Bone marrow (tissue), 2 donors: ENCODE measurements around the gene IFNA16.
"Not testable (repeated sequence)": the region's sequence is repeated elsewhere in the genome, so short reads cannot be mapped to it uniquely, and the experiment has no call there.

Experiments
- DNase-seq, 2 donors: peaks; one replicate each; lab custom pipeline; 2025; lab: John Stamatoyannopoulos, UW

IFNA16 gene

DNA sequence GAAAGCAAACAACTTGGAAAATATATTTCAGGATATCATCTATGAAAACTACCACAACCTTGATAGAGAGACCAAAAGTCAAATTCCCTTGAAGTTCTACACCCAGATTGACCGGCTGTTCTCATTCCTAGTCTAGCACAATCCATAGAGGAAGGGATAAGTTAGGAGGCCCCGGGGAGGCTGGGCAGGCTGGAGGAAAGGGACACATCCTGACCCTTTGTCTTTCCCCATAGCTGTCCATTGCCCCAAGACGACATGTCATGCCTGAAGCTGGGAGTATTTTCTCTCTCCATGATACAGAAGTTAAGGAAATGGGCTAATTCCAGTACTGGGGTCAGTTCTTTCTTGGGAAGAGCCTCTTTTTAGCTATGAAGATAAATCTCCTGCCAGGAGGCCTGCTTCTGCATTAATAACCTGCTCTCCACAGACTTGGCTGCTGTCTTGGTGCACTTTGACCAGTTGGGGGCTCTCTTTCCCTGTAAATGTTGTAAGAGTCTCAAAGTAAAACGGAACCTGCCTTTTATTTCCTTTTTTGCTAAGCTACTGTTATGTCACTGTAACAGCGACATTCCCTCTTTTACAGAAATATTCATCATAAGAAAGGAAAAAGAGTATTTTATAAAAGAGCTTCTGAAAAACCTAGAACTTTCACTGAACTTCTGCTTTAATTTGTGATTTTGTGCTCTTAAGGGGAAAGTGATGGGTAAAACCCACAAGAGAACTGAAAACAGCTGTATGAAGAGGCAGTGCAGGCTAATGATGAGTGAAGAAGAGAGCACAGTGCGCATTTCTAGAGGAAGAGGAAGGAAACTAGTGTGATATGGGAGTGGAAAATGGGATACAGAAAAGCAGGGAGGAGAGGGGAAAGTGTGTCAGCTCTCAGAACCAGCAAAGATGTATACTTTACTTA, 22.0 kb downstream of the IFNA16 start:
- peak in 1 of 2 donors; percentile 54 for DNase-seq

DNA sequence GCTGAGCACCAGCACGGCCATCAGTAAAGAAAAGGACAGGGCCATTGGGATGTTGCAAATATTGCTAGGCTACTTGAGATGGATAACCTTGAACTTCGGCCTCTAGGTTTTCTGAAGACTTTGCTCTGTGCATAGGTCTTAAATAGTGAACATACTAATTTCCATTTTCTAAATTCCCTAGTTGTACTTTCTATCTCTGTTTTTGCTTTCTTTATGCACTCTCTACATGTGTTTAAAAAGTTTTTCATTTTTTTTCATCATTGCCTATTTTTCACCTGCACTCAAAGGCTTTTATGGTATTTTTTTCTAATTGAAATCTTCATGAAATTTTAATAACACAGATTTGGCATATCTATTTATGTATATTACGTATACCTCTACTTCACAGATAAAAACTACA, 29.6 kb downstream of the IFNA16 start, which contains the start of gene IFNA4:
Gene IFNA4, minus strand, starts transcription at position 101 of the 400 bp plus-strand sequence. Its CDS starts 56 bp downstream, at position 45.
- DNase-seq: not testable (repeated sequence)

DNA sequence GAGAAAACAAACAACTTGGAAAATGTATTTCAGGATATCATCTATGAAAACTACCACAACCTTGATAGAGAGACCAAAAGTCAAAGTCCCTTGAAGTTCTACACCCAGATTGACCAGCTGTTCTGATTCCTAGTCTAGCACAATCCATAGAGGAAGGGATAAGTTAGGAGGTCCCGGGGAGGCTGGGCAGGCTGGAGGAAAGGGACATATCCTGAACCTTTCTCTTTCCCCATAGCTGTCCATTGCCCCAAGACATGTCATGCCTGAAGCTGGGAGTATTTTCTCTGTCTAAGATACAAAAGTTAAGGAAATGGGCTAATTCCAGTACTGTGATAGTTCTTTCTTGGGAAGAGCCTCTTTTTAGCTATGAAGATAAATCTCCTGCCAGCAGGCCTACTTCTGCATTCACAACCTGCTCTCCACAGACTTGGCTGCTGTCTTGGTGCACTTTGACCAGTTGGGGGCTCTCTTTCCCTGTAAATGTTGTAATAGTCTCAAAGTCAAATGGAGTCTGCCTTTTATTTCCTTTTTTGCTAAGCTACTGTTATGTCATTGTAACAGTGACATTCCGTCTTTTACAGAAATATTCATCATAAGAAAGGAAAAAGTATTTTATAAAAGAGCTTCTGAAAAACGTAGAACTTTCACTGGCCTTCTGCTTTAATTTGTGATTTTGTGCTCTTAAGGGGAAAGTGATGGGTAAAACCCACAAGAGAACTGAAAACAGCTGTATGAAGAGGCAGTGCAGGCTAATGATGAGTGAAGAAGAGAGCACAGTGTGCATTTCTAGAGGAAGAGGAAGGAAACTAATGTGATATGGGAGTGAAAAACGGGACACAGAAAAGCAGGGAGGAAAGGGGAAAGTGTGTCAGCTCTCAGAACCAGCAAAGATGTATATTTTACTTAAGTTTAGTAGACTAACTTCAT, 34.0 kb downstream of the IFNA16 start:
- DNase-seq: peak in 1 of 2 donors; percentile 61

DNA sequence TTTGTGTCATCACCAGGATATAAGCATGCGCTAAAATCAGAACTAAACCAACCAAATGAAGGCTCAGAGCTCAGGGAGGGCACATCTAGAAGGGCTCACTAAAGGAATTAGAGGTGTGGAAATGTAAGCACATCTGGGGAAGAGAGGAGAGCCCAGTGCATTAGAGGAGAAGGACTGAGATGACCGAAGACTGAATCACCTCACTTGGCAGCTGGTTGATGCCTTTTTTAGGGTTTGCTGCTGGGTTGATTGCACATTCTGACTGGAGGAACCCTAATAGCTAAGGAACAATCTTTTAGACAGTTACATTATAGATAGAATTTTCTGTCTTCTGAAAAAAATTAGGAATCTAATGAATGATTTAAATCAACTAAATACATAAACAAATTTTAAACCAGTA, 42.4 kb downstream of the IFNA16 start:
- no peak for DNase-seq

DNA sequence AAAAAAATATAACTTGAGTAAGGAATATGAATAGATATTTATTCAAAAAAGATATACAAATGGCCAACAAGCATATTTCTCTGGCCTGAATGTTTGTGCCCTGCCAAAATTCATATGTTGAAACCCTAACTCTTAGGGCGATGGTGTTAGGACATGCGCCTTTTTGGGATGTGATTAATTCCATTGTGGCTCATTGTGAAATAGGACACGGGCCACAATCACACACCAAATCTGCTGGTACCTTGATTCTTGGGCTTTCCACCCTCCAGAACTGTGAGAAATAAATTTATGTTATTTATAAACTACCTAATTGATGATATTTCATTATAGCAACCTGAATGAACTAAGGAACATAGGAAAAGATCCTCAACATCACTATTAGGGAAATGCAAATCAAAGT, 45.0 kb downstream of the IFNA16 start:
- no peak for DNase-seq

DNA sequence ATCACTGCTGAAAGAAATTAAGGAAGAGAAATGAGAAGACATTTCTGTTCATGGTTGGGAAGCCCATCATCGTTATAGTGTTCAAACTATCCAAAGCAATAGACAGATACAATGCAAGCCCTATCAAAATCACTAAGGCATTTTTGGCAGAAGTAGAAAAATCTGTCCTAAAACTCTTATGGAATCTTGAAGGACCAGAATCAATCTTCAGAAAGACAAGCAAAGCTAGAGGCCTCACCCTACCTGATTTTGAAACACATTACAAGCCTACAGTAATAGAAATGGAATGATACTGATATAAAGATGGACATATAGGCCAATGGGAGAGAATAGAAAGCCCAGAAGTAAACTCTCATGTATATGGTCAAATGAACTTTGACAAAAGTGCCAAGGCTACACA, 45.8 kb downstream of the IFNA16 start:
- no peak for DNase-seq

DNA sequence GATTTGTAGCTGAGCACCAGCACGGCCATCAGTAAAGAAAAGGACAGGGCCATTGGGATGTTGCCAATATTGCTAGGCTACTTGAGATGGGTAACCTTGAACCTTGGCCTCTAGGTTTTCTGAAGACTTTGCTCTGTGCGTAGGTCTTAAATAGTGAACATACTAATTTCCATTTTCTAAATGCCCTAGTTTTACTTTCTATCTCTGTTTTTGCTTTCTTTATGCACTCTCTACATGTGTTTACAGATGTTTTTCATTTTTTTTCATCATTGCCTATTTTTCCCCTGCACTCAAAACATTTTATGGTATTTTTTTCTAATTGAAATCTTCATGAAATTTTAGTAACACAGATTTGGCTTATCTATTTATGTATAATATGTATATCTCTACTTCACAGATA, 50.6 kb downstream of the IFNA16 start, which contains the start of gene IFNA21:
Gene IFNA21, minus strand, starts transcription at position 101 of the 400 bp plus-strand sequence. Its CDS starts 48 bp downstream, at position 53.
- not testable (repeated sequence) for DNase-seq
